Measurements from ENCODE around the gene TGFB1. TPM values are rescaled to one million over a fixed set of nuclear protein-coding genes. Genes with fewer than 3 reads are reported as not detected.

The TGFB1 gene
- total RNA-seq, 4 donors from 2014 or later, result 12.4 to 29.1 (median 21.4) TPM

- TF ChIP-seq CTCF (IDR thresholded peaks at IDR 0.05; ENCODE audit: low read depth), result no peak
Measured at GRCh38 chr19:41332468-41332867, 21.3 kb downstream of the TGFB1 start.

GRCh38 chr19:41332000-41332399 lies 21.7 kb downstream of the TGFB1 start:
- no peak for TF ChIP-seq CTCF (IDR thresholded peaks at IDR 0.05; ENCODE audit: low read depth)

GRCh38 chr19:41330946-41331678 lies 22.6 kb downstream of the TGFB1 start:
- TF ChIP-seq CTCF (IDR thresholded peaks at IDR 0.05; ENCODE audit: low read depth), result no peak

GRCh38 chr19:41330481-41330880 lies 23.2 kb downstream of the TGFB1 start:
- no peak for TF ChIP-seq CTCF (IDR thresholded peaks at IDR 0.05; ENCODE audit: low read depth)

GRCh38 chr19:41328842-41329225 lies 24.9 kb downstream of the TGFB1 start:
- TF ChIP-seq CTCF (IDR thresholded peaks at IDR 0.05; ENCODE audit: low read depth), result no peak

- TF ChIP-seq CTCF (IDR thresholded peaks at IDR 0.05; ENCODE audit: low read depth), result no peak
Measured at GRCh38 chr19:41328157-41328841, 25.4 kb downstream of the TGFB1 start.

- TF ChIP-seq CTCF (IDR thresholded peaks at IDR 0.05; ENCODE audit: low read depth), result no peak
Measured at GRCh38 chr19:41327576-41328156, 26.1 kb downstream of the TGFB1 start.
